ENCODE data around the gene TMEM39B. TPM values are rescaled to one million over a fixed set of nuclear protein-coding genes. Genes with fewer than 3 reads are reported as not detected.

The TMEM39B gene
- total RNA-seq, 1 experiment from 2014 or later, result 22.8 TPM

GRCh38 chr1:32032275-32032615 lies 40.5 kb upstream of the TMEM39B start:
- no TSS peak for BruUV-seq (replicated peaks)
- ChIA-PET POLR2A (interaction anchor here (1.0 kb wide), 1 partner anchor 17 kb away, joined by 3 read pairs; no protein-coding TSS in a partner anchor), RAD21 (ENCODE audit: low non-redundant PET in 1 of 2, low total read pairs in 2 of 2, uncharacterized antibody in 2 of 2, unreplicated experiment in 2 of 2) (no interaction called here), CTCF (no interaction called here)
- no peak overlapping the region for H3K4me2 ChIP-seq (ENCODE audit: low read length)
- no peak overlapping the region for H3K27ac ChIP-seq (ENCODE audit: low read depth, low read length)
- H3K4me1 ChIP-seq (ENCODE audit: control insufficient read depth in 1 of 2, insufficient read depth in 2 of 2, low read length in 2 of 2), result no peaks in the 10 kb centered on the region
- H2AFZ ChIP-seq (ENCODE audit: low read depth, low read length, poor library complexity, severe bottlenecking), result no peak overlapping the region
- intact Hi-C loops (cut with micrococcal nuclease), result no loop called here
- no peaks in the 10 kb centered on the region for H3K9me2 ChIP-seq (ENCODE audit: insufficient read depth)
- peaks cover 100% of the 10 kb centered on the region for H3K79me2 ChIP-seq (ENCODE audit: insufficient read depth, low read length)
- TF ChIP-seq EZH2phosphoT487 (IDR thresholded peaks at IDR 0.05; ENCODE audit: borderline replicate concordance) (no peak), JUND (IDR thresholded peaks at IDR 0.05) (no peak), CTCF (IDR thresholded peaks at IDR 0.05 in 2 of 3, conservative IDR thresholded peaks at IDR 0.05 in 1 of 3; ENCODE audit: borderline replicate concordance in 1 of 3, insufficient read depth in 1 of 3, low read depth in 2 of 3, low read length in 2 of 3) (no peak), ZFX (IDR thresholded peaks at IDR 0.05) (no peak), SP1 (IDR thresholded peaks at IDR 0.05; ENCODE audit: low read depth) (no peak), FOSL1 (IDR thresholded peaks at IDR 0.05; ENCODE audit: low read depth) (no peak), EZH2 (IDR thresholded peaks at IDR 0.05) (no peak), SRF (IDR thresholded peaks at IDR 0.05; ENCODE audit: low read depth) (no peak), ZNF274 (IDR thresholded peaks at IDR 0.05; ENCODE audit: low read depth, low read length) (no peak), POLR2AphosphoS5 (IDR thresholded peaks at IDR 0.05; ENCODE audit: low read depth, low read length) (no peak), CEBPB (IDR thresholded peaks at IDR 0.05; ENCODE audit: low read depth) (no peak), RAD21 (IDR thresholded peaks at IDR 0.05; ENCODE audit: low read depth) (no peak), MAX (IDR thresholded peaks at IDR 0.05) (no peak), EGR1 (IDR thresholded peaks at IDR 0.05; ENCODE audit: low read depth) (no peak)
- peaks cover 31% of the 10 kb centered on the region for H4K20me1 ChIP-seq (ENCODE audit: insufficient read depth)
- H3K27me3 ChIP-seq (ENCODE audit: insufficient read depth, low read length), result no peaks in the 10 kb centered on the region
- H3K9ac ChIP-seq (ENCODE audit: low read length), result no peak overlapping the region
- peaks cover 53 to 58% of the 10 kb centered on the region in 2 experiments for H3K36me3 ChIP-seq (ENCODE audit: control insufficient read depth in 1 of 2, insufficient read depth in 2 of 2, low read length in 2 of 2)
- no peak for DNase-seq (ENCODE audit: low read depth, low spot score)
- H3K4me3 ChIP-seq (replicated peaks in 1 of 2; ENCODE audit: low read depth in 1 of 2, low read length in 2 of 2), result no peak overlapping the region
- ATAC-seq, result no peak
- no peaks in the 10 kb centered on the region for H3K9me3 ChIP-seq (ENCODE audit: control insufficient read depth in 1 of 2, insufficient read depth in 1 of 2, low read depth in 1 of 2, low read length in 2 of 2)

Data from HCT116 (cell line).